Activated CD4-positive, alpha-beta T cell treated with anti-CD3 and anti-CD28 coated beads, Interleukin-2, amount 50 U/mL, for 16 hours (primary cell): ENCODE measurements around the gene BST1.
A peak's percentile ranks its signal among the peaks of the same experiment; 100 is the strongest.

Source experiments
- DNase-seq: peaks from one replicate; pipeline ENCODE4 v3.0.0-alpha.2; 2020

The BST1 gene, protein sequence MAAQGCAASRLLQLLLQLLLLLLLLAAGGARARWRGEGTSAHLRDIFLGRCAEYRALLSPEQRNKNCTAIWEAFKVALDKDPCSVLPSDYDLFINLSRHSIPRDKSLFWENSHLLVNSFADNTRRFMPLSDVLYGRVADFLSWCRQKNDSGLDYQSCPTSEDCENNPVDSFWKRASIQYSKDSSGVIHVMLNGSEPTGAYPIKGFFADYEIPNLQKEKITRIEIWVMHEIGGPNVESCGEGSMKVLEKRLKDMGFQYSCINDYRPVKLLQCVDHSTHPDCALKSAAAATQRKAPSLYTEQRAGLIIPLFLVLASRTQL

GRCh38 chr4:15702941-15703403, at the start of gene BST1:
Gene BST1 (plus strand): TSS chr4:15703065. CDS start chr4:15703145, 80 bp downstream.
- DNase-seq: peak; percentile 35

DNA sequence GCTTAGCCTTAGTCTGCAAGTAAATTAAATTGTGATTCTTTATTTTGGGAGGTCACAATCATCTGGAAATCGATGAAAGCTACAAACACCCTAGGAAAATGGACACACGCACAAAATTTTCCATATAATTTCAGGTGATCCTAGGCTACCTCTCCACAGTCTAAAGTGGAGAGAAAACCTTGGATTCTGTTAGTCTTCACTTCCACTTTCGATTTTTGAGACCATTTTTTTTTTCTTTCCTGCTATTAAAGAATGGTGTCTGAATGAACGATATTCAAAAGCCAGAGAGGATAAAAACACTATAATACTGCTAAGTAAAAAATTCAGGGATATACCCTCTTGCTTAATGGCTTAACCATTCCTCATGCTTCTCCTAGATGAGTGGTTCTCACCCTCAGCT, 49.4 kb upstream of the BST1 start:
- DNase-seq: no peak

DNA sequence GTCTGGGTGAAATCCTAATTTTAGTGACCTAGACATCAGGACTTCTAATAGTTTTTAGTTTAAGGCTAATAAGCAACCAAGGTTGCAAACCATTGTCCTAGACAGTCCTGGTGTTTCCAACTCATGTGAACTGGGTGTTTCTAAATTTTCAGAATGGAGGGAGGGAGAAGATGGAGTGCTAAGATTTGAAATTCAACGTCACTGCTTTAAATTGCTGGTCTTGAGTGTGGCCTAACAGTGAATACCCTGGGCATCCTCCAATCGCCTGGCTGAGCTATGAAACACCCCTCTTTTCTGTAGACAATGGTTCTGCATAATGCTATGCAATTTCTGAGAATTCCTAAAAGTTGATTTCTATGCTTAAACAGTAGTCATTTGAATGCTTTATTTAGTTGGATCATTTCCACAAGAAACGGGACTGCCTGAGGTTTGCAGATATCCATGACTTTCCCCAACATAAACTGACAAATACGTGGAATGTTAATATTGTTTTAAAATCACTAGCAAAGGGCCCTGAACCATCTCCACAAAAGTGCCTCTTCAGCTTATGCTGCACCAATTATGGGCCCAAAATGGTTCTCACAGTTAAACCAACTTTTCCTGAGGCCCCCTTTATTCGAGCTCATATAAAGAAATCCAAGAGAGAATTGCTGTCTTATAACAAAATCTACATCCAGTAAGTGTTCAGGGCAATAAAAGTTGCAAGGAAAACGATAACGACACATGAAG, 48.8 kb upstream of the BST1 start:
- DNase-seq: peak; percentile 61

- peak; percentile 37 for DNase-seq
Observed at GRCh38 chr4:15654593-15655222, 48.2 kb upstream of the BST1 start.

DNA sequence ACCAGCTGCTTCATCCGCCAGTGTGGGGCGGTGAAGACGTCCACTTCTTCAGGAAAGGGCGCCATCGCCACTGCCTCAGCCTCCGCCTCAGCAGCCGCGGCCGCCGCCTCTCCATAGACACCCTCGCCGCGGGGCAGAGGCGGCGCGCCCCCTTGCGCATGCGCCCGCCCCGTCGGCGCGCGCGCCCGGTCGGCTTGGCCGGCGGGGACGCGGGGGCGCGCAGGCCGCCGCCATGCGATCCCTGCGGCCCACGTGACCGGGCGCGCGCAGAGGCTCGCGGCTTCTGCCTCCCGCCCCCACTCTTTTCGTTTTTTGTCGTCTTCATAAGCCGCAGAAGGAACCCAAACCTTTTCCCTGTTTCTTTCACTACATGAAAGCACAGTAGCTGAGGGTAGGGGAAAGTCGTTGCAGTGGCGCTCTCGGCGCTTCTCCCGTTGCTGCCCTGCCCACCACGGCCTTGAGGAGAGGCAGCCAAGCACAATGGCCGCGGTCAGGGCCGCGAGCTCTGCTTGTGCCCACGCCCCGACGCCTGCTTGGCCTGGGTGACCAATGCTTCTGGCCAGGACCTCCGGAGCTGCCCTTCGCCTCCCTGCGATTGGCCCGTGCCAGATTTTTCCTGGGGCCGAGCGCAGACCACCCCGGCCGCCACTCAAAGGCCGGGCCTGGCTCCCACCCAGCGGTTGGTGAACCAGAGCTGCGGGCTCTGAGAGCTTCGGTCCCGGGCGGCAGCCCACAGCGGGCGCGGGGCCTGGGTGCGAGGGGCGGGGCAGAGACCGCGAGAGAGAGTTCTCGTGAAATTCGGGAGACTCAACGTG, 47.4 kb upstream of the BST1 start, which contains the start of gene FBXL5:
Gene FBXL5, minus strand, starts transcription at position 135 of the 815 bp plus-strand sequence. Its CDS starts 70 bp downstream, at position 65.
- DNase-seq: peak; percentile 84

GRCh38 chr4:15656038-15656470, 46.8 kb upstream of the BST1 start:
- DNase-seq: no peak

DNA sequence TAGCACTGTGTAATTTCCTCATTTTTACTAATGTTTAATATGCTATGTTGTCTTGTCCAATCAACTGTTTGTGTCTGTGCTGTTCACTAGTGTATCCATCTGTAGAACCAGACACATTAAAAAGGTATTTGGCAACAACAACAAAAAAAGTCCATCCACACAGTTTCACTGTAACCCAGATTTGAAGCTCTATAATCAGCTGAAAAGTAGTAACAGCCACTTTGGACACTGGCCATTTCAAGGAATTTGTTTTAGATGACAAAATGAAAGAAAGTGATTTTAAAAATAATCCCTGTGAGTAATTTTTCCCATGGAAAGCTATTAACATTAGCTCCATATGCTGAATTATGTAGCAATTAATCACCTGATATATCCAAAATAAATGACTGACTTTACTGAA, 45.5 kb upstream of the BST1 start:
- no peak for DNase-seq

- DNase-seq: no peak
Observed at GRCh38 chr4:15658136-15658770, 44.6 kb upstream of the BST1 start.

GRCh38 chr4:15658781-15659180, 44.1 kb upstream of the BST1 start:
- no peak for DNase-seq

DNA sequence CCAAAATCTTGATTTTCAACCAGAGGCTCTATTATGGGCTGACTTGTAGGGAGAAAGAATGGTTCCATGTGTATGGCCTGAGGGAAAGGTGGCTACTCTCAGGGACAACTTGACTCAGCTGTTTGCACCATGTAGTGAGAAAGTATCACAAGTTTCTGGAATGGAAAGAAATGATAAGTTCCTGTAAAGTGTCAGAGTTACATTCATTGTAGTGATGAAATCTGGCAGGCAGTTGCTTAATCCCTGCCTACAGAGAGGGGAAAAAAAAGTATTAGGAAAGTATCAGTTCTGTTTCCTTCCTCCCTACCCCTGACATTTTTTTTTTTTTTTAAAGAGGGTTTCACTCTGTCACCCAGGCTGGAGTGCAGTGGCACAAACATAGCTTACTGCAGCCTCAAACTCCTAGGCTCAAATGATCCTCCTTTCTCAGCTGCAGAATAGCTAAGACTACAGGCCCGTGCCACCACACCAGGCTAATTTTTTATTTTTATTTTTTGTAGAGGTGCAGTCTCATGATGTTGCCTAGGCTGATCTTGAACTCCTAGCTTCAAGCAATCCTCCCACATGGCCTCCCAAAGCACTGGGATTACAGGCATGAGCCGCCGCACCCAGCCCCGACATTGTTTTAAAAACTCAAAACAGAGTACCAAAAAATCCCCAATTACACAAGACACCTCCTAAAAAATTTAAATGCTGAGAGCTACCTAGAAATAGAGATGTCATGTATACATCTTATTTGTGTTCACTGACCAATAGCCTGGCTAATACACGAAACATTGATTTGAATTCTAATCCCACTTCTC, 42.9 kb upstream of the BST1 start:
- DNase-seq: peak; percentile 50

DNA sequence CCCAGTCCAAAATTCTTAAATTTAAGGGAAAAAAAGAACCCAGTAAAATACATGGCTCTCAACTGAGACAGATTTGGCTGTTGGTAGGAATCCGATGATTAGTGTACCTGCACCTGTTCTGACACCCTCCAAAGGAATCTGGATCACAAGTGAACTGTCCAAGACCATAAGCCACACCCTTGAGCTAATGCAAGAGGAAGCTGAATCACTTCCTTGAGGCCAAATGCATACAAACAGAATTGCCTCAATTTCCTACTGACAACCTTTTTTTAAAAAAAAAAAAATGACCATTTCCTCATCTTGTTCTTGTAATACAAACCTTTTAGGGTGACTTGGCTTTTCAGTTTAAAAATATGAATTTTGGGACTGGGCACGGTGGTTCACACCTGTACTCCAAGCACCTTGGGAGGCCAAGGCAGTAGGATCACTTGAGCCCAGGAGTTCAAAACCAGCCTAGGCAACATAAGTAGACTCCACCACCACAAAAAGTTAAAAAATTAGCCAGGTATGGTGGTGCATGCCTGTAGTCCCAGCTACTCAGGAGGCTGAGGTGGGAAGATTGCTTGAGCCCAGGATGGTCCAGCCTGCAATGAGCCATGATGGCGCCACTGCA, 37.0 kb upstream of the BST1 start:
- peak; percentile 22 for DNase-seq

GRCh38 chr4:15667006-15667405, 35.9 kb upstream of the BST1 start:
- DNase-seq: no peak

GRCh38 chr4:15668566-15669435, 34.1 kb upstream of the BST1 start:
- no peak for DNase-seq

GRCh38 chr4:15670576-15670975, 32.3 kb upstream of the BST1 start:
- no peak for DNase-seq

DNA sequence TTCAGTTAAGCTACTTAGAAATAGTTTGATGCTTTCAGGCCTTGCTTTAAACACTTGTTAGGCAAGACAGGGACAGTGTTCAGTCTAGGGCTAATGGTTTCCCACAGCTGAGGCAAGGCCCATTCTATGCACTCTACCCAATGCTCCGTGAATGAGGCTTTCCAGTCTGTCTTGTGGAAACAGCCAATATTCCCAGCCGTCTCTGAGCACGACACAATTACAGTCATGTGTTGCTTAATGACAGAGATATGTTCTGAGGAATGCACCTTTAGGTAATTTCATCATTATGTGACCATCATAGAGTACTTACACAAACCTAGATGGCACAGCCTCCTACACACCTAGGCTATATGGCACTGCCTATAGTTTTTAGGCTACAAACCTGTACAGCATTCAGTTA, 30.8 kb upstream of the BST1 start:
- no peak for DNase-seq

DNA sequence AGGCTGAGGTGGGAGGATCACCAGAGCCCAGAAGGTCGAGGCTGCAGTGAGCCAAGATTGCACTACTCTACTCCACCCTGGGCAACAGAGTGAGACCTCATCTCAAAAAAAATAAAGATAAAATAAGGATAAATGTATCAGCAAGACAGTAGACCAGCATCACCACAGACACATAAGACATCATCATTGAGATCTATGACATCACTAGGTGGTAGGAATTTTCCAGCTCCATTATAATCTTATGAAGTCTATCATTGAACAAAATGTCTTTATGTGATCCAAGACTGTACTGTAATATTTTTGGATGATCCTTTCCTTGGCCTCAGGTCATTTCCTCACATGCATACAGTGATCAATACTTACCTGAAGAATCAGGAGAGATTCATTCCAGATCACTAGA, 29.5 kb upstream of the BST1 start:
- DNase-seq: no peak

DNA sequence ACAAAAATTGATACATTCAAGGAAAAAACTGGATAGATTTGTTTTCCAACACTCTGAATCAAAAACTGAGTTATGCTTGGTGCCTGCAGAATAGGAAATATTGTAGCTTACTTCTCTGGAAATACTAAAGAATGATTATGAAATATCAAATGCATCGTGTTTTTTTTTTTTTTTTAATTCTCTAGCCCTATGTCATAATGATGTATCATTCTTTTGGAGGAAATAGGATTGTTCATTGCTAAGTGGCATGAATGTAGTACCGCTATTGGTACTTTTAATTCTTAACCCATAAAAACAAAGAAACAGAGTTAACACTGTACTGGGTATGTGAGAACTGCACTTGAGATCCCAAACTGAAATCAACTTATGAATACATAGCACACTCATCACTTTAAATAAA, 28.8 kb upstream of the BST1 start:
- no peak for DNase-seq

- no peak for DNase-seq
Observed at GRCh38 chr4:15674926-15675325, 27.9 kb upstream of the BST1 start.

GRCh38 chr4:15675356-15675755, 27.5 kb upstream of the BST1 start:
- DNase-seq: no peak

DNA sequence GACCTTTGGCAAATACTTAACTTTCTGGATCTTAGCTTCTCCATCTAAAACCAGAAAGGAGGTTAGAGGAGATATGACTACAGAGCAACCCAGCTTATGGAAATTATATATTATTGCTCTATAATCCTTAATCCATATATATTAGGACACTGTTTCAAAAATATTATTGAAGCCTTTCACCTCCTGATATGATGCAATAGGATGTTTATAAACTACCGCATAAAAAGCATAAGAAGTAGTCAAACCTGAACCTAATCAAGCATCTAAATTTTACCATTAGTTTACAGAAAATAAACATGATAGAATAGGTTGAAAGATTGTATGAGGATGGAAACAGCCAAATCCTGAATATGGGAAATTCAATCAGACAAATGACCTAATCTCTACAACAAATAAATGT, 26.8 kb upstream of the BST1 start:
- no peak for DNase-seq
